KOPT-K1 (cell line): ENCODE data around the gene ANKRD13A.
"Not testable (repeated sequence)": the region's sequence is repeated elsewhere in the genome, so short reads cannot be mapped to it uniquely, and the experiment has no call there.

Experiments used
- H3K27ac ChIP-seq: fragments of 200-600 bp; sonication (generic); 2 replicates; pipeline ENCODE4 v1.5.1; 2016; ENCODE audit warnings: antibody characterized with exemption, mild to moderate bottlenecking, low read depth, low read length; ENCODE audit not compliant: poor library complexity, severe bottlenecking
- H3K36me3 ChIP-seq: fragments of 200-600 bp; sonication (generic); 2 replicates; pipeline ENCODE4 v1.5.1; 2017; ENCODE audit warnings: antibody characterized with exemption, mild to moderate bottlenecking, low read length, moderate library complexity; ENCODE audit not compliant: insufficient read depth
- H3K9me3 ChIP-seq: fragments of 200-600 bp; sonication (generic); 2 replicates; pipeline ENCODE4 v1.5.1; 2017; ENCODE audit warnings: antibody characterized with exemption, low read length, mild to moderate bottlenecking; ENCODE audit not compliant: insufficient read depth, poor library complexity, severe bottlenecking

The ANKRD13A gene

DNA sequence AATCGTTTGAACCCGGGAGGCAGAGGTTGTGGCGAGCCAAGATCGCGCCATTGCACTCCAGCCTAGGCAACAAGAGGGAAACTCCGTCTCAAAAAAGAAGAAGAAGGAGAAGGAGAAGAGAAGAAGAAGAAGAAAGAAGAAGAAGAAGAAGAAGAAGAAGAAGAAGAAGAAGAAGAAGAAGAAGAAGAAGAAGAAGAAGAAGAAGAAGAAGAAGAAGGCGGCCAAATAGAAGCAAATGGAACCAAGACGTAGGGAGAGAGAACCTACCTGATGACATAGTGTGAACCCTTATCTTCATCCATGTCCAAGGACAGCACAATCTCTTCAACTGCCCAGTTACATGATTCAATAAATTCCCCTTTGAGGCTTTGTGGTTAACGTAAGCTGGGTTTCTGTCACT is 68.9 kb downstream of the ANKRD13A start:
- not testable (repeated sequence) for H3K36me3 ChIP-seq, H3K9me3 ChIP-seq, H3K27ac ChIP-seq

GRCh38 chr12:110068654-110069053 is 69.4 kb downstream of the ANKRD13A start:
- no peak overlapping the region for H3K27ac ChIP-seq
- 0 out of 2 replicates have a peak, but pooled peaks cover 6% of the 10 kb centered on the region for H3K36me3 ChIP-seq
- no peaks in the 10 kb centered on the region for H3K9me3 ChIP-seq

DNA sequence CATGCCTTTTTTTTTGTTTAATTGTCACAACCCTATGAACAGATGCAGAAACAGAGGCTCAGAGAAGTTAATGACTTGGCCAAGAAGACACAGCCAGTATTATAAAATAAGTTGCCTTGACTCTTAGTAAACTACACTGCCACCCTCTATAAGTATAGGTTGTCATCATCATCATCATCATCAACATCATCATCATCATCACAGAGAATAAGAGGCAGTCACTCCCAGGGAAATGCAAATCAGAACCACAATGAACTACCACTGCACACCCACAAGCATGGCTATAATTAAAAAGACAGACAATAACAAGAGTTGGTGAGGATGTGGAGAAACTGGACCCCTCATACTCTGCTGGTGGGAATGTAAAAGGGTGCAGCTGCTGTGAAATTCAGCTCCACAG is 72.3 kb downstream of the ANKRD13A start:
- H3K27ac ChIP-seq, result no peak overlapping the region
- no peaks in the 10 kb centered on the region for H3K36me3 ChIP-seq
- H3K9me3 ChIP-seq, result no peaks in the 10 kb centered on the region

DNA sequence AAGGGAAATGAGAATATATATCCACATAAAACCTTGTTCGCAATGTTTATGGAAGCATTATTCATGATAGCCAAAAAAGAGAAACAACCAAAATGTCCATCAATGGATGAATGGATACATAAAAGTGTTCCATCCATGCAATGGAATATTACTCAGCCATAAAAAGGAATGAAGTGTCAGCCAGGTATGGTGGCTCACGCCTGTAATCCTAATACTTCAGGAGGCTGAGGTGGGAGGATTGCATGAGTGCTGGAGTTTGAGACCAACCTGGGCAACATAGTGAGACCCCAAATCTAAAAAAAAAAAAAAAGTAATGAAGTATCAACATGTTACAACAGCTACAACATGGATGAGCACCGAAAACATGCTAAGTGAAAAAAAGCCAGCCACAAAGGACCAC is 72.7 kb downstream of the ANKRD13A start:
- Histone ChIP-seq H3K27ac (no peak overlapping the region), H3K9me3 (no peaks in the 10 kb centered on the region), H3K36me3 (no peaks in the 10 kb centered on the region)

DNA sequence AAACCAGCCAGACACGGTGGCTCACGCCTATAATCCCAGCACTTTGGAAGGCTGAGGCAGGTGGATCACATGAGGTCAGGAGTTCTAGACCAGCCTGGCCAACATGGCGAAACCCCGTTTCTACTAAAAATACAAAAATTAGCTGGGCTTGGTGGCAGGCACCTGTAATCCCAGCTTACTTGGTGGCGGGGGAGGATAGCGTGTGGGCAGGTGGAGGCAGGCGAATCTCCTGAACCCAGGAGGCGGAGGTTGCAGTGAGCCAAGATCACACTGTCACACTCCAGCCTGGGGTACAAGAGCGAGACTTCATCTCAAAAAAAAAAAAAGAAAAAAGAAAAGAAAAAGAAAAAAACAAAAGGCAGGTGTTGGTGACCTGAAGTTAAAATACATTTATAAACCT is 73.4 kb downstream of the ANKRD13A start:
- H3K36me3 ChIP-seq, H3K9me3 ChIP-seq: not testable (repeated sequence)
- H3K27ac ChIP-seq, result peak overlapping the region; percentile 70

DNA sequence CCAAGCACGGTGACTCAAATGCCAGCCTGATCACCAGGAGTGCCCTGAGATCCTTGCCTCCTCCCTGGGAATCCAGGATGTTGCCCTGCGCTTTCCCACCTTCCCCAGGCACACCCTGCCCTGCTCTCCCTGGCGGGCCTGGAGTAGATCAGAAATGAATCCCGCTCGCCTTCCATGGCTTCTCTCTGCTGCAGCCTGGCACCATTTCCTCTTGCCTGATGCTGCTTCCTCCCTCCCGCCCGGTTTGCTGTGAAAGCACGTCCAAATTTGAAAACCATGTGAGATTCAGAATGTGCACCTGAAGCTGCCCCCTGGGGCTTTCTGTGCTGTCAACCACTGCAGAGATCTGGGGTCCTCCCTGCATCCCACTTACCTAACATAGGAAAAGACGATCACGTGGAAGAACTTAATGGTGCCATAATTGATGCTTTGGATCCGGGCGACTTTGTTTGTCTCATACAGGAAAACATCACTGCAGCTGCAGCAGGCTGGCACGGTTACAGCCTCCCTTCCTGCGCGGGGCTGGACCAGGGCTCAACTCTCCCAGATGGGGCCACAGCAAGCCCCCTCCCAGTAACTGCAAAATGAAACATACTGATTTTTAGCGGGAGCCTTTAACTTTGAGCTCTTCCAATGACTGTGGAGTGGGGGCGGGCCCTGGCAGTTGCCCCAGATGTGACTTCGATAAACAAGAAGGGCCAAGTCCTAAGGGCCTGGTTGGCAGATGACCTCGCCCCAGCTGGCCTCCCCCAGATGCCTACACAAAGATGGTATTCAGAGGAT is 74.0 kb downstream of the ANKRD13A start:
- Histone ChIP-seq H3K27ac (peak overlapping the region; percentile 70), H3K36me3 (no peaks in the 10 kb centered on the region), H3K9me3 (no peaks in the 10 kb centered on the region)

DNA sequence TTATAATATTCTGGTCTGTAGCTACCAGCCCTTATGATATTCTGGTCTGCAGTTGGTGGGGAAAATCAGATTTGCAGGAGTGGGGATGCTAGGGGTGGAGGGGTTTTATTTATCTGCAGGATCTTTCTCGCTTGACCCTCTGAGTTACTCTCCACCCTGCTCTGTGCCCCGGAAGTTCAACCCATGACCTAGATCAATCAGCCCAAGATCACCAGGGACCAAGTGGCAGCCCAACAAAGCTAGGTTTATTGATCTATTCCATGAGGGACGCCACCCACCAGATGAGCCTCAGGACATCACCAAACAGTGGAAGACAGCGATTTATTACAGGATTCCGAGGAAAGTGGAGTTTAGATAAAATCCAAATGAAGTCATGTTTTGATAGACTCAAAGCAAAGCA is 74.9 kb downstream of the ANKRD13A start:
- Histone ChIP-seq H3K27ac (peak overlapping the region; percentile 70), H3K36me3 (no peaks in the 10 kb centered on the region), H3K9me3 (no peaks in the 10 kb centered on the region)

DNA sequence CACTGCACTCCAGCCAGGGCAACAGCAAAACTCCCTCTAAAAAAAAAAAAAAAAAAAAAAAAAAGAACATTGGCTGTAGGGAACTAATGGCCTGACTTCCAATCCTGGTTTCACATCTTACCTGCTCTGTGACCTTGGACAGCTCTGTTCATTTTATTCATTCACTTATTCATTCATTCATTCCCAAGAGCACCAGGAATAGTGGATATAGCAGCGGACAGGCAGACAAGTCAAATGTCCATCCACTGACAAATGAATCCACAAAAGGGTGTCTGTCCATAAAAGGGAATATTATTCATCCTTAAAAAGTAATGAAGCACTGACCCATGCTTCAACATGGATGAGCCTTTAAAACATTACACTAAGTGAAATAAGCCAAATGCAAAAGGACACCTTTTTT is 76.7 kb downstream of the ANKRD13A start:
- Histone ChIP-seq H3K36me3 (no peaks in the 10 kb centered on the region), H3K9me3 (no peaks in the 10 kb centered on the region), H3K27ac (no peak overlapping the region)

GRCh38 chr12:110077800-110078199 is 78.6 kb downstream of the ANKRD13A start:
- H3K36me3 ChIP-seq, result no peaks in the 10 kb centered on the region
- H3K9me3 ChIP-seq, result no peaks in the 10 kb centered on the region
- no peak overlapping the region for H3K27ac ChIP-seq

DNA sequence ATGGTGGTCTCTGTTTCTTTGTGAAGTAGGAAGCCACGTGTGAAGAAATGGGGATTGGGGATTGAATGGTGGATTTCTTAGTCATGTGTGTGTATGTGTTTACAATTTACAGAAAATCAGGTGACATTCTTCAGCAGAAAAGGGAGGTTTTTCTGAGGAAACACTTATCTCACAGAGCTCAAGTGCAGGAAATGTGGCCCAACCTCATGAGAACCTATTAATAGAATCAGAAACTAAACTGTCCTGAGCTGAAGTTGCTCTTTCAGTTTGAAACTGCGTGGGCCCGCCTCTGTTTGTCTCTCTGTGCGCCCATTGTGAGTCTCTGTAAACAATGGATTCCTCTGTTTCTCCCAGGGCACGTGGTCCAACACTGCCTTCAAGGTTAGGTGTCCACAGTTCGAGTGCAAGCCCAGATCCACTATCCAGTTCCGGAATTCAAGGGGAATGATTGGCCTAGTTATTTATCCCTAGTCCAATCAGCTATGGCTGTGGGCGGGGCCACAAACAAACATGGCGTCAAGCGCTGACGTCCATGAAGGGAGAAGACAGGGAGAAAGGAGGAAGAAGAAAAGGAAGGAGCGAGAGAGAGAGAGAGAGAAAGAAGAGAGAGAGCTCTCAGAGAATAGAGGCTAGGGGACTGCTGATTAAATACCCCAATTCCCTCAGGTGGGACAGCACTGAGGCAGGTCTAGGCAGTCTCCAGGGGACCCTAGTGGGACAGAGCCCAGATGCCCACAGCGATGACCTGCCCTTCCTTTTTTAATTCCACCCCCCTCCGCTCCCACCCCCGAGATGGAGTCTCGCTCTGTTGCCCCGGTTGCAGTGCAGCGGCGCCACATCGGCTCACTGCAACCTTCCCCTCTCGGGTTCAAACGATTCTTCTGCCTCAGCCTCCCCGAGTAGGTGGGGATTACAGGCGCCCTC is 80.5 kb downstream of the ANKRD13A start:
- Histone ChIP-seq H3K27ac (peak overlapping the region; percentile 74), H3K36me3 (no peaks in the 10 kb centered on the region), H3K9me3 (no peaks in the 10 kb centered on the region)

- no peaks in the 10 kb centered on the region for H3K36me3 ChIP-seq
- no peaks in the 10 kb centered on the region for H3K9me3 ChIP-seq
- peak overlapping the region; percentile 74 for H3K27ac ChIP-seq
These were observed 81.2 kb downstream of the ANKRD13A start for GRCh38 chr12:110080410-110080809.

GRCh38 chr12:110084314-110085015 is 85.2 kb downstream of the ANKRD13A start:
- H3K36me3 ChIP-seq, result no peaks in the 10 kb centered on the region
- H3K9me3 ChIP-seq, result no peaks in the 10 kb centered on the region
- no peak overlapping the region for H3K27ac ChIP-seq

DNA sequence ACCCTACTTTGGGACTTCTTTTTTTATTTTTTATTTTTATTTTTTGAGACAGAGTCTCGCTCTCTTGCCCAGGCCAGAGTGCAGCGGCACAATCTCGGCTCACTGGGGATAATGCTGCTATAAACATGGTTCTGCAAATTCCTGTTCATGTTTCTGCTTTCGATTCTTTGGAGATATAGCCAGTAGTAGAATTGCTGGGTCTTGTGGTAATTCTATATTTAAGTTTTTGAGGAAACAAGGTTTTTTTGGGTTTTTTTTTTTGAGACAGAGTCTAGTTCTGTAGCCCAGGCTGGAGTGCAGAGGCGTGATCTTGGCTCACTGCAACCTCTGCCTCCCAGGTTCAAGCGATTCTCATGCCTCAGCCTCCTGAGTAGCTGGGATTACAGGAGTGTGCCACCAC is 89.0 kb downstream of the ANKRD13A start:
- not testable (repeated sequence) for H3K9me3 ChIP-seq, H3K27ac ChIP-seq, H3K36me3 ChIP-seq

DNA sequence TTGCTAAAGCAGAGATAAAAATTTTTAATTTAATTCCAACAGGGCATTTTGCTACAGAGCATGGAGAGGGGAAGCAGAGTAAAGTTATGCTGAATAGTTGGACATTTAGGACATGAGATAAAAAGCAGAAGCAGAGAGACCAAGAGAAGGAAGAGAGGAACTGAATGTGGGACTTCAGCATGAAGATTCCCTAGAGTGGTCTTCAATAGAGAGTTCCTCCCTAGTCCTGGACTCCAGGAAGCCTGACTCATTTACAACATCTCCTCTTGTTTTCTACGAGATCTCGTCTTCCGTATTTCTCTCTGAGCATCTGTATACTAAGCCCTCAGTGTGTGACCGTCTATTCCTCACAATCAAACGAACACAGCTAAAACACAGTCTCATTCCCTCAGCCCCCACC is 89.7 kb downstream of the ANKRD13A start:
- no peak overlapping the region for H3K27ac ChIP-seq
- no peaks in the 10 kb centered on the region for H3K36me3 ChIP-seq

More for the DNA sequence above, 89.7 kb downstream of the ANKRD13A start:
- no peaks in the 10 kb centered on the region for H3K9me3 ChIP-seq
